Liver (tissue), 3 donors: ENCODE data around the gene MOK.

Experiments
- RXRA ChIP-seq, 2 donors: IDR thresholded peaks; 2 replicates each; pipeline ENCODE4 v1.6.1; 2017 to 2018; ENCODE audit warnings: antibody characterized with exemption in 2 of 2, mild to moderate bottlenecking in 1 of 2
- TF ChIP-seq, protein P1 (sequence below): fragments of 150-350 bp; IDR thresholded peaks from 2 replicates; pipeline ENCODE4 v1.5.1; 2017; ENCODE audit warnings: improper control_type of control experiment, low read depth, low read length; ENCODE audit not compliant: missing input control
- TF ChIP-seq, protein P2 (sequence below): IDR thresholded peaks from 2 replicates; pipeline ENCODE4 v1.6.1; 2016; ENCODE audit warnings: antibody characterized with exemption, mild to moderate bottlenecking
- TF ChIP-seq, protein P3 (sequence below): IDR thresholded peaks from 2 replicates; pipeline ENCODE4 v1.6.1; 2016; ENCODE audit warnings: antibody characterized with exemption
- donor health status: healthy.
- donor health status: healthy.

DNA sequence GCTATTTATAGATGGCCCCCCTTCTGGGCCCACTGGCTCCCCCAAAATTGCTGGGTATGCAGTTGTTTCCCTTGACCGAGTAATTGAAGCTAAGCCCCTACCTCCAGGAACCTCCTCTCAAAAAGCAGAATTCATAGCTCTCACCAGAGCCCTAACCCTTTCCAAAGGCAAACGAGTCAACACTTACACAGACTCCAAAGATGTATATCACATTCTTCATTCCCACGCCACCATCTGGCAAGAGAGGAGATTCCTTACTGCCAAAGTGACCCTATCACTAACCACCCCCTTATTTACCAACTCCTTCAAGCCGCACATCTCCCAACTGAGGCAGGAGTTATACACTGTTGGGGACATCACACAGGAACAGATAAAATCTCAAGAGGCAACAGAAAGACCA, 66.8 kb downstream of the MOK start:
- TF ChIP-seq, protein P1, sequence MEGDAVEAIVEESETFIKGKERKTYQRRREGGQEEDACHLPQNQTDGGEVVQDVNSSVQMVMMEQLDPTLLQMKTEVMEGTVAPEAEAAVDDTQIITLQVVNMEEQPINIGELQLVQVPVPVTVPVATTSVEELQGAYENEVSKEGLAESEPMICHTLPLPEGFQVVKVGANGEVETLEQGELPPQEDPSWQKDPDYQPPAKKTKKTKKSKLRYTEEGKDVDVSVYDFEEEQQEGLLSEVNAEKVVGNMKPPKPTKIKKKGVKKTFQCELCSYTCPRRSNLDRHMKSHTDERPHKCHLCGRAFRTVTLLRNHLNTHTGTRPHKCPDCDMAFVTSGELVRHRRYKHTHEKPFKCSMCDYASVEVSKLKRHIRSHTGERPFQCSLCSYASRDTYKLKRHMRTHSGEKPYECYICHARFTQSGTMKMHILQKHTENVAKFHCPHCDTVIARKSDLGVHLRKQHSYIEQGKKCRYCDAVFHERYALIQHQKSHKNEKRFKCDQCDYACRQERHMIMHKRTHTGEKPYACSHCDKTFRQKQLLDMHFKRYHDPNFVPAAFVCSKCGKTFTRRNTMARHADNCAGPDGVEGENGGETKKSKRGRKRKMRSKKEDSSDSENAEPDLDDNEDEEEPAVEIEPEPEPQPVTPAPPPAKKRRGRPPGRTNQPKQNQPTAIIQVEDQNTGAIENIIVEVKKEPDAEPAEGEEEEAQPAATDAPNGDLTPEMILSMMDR: no peak
- TF ChIP-seq, protein P2, sequence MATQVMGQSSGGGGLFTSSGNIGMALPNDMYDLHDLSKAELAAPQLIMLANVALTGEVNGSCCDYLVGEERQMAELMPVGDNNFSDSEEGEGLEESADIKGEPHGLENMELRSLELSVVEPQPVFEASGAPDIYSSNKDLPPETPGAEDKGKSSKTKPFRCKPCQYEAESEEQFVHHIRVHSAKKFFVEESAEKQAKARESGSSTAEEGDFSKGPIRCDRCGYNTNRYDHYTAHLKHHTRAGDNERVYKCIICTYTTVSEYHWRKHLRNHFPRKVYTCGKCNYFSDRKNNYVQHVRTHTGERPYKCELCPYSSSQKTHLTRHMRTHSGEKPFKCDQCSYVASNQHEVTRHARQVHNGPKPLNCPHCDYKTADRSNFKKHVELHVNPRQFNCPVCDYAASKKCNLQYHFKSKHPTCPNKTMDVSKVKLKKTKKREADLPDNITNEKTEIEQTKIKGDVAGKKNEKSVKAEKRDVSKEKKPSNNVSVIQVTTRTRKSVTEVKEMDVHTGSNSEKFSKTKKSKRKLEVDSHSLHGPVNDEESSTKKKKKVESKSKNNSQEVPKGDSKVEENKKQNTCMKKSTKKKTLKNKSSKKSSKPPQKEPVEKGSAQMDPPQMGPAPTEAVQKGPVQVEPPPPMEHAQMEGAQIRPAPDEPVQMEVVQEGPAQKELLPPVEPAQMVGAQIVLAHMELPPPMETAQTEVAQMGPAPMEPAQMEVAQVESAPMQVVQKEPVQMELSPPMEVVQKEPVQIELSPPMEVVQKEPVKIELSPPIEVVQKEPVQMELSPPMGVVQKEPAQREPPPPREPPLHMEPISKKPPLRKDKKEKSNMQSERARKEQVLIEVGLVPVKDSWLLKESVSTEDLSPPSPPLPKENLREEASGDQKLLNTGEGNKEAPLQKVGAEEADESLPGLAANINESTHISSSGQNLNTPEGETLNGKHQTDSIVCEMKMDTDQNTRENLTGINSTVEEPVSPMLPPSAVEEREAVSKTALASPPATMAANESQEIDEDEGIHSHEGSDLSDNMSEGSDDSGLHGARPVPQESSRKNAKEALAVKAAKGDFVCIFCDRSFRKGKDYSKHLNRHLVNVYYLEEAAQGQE: no peak
- TF ChIP-seq RXRA (IDR thresholded peaks at IDR 0.05): no peak
- TF ChIP-seq, protein P3, sequence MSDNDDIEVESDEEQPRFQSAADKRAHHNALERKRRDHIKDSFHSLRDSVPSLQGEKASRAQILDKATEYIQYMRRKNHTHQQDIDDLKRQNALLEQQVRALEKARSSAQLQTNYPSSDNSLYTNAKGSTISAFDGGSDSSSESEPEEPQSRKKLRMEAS: no peak
